H1 (cell line): ENCODE results near the gene UBE2E1. TPM values are rescaled to one million over a fixed set of nuclear protein-coding genes. Genes with fewer than 3 reads are reported as not detected.

Experiments used
- CTCF ChIA-PET: fragments of 300-600 bp; sonication (Branson Sonifier 250); formaldehyde crosslinking; loops from one replicate; lab custom pipeline; 2021; ENCODE audit not compliant: partially characterized antibody; lab: Charles Lee
- POLR2A ChIA-PET: fragments of 300-600 bp; sonication (Branson Sonifier 250); formaldehyde crosslinking; loops from one replicate; lab custom pipeline; 2021; ENCODE audit warnings: inconsistent platforms; ENCODE audit not compliant: partially characterized antibody; lab: Charles Lee
- DNase-seq, 2 experiments: peaks; one replicate each; pipeline versions ENCODE4 v3.0.0 to v3.0.0-alpha.2; 2010 to 2022; ENCODE audit warnings: low spot score in 2 of 2, low read depth in 1 of 2, mixed read lengths in 1 of 2
- FAIRE-seq: peaks from 2 replicates; lab custom pipeline; 2011; peaks lifted over from hg19 to GRCh38; lab: Jason Lieb, UNC
- H2AFZ ChIP-seq: 2 replicates; pipeline ENCODE4 v1.8.1; 2012; ENCODE audit warnings: low read length, inconsistent platforms
- H2AK5ac ChIP-seq: 2 replicates; pipeline ENCODE4 v1.6.1; 2013; ENCODE audit warnings: low read depth, low read length
- H2BK120ac ChIP-seq: replicated peaks from 2 replicates; pipeline ENCODE3; 2013; ENCODE audit warnings: low read depth, low read length, inconsistent platforms
- H2BK12ac ChIP-seq: 2 replicates; pipeline ENCODE4 v1.6.1; 2013; ENCODE audit warnings: low read depth, low read length
- H2BK15ac ChIP-seq: 2 replicates; pipeline ENCODE4 v1.6.1; 2013; ENCODE audit warnings: low read length
- H2BK20ac ChIP-seq: 2 replicates; pipeline ENCODE4 v1.6.1; 2013; ENCODE audit warnings: low read length
- H2BK5ac ChIP-seq: 2 replicates; pipeline ENCODE4 v1.6.1; 2013; ENCODE audit warnings: low read depth, low read length
- H3K14ac ChIP-seq: 2 replicates; pipeline ENCODE4 v1.6.1; 2013; ENCODE audit warnings: inconsistent platforms; ENCODE audit not compliant: insufficient read length
- H3K18ac ChIP-seq: 2 replicates; pipeline ENCODE4 v1.6.1; 2013; ENCODE audit warnings: low read length; ENCODE audit errors: extremely low read depth
- H3K23ac ChIP-seq: 2 replicates; pipeline ENCODE4 v1.6.1; 2013; ENCODE audit warnings: inconsistent platforms; ENCODE audit not compliant: insufficient read length
- H3K23me2 ChIP-seq: 2 replicates; pipeline ENCODE4 v1.6.1; 2013; ENCODE audit warnings: low read depth, low read length
- H3K27ac ChIP-seq: 2 replicates; pipeline ENCODE4 v1.6.1; 2011; ENCODE audit warnings: low read depth, low read length, inconsistent platforms
- H3K27me3 ChIP-seq, 4 experiments: replicated peaks in 1 of 4; 1 replicate in 1 of 4; 2 replicates in 3 of 4; pipeline versions ENCODE4 v1.6.1 to v1.8.1; 2011 to 2013; ENCODE audit warnings: low read length in 3 of 4, mild to moderate bottlenecking in 3 of 4, inconsistent platforms in 2 of 4, mixed read lengths in 2 of 4, moderate library complexity in 1 of 4; ENCODE audit not compliant: control insufficient read depth in 3 of 4, insufficient read depth in 3 of 4; ENCODE audit errors: extremely low read depth in 1 of 4
- H3K36me3 ChIP-seq, 4 experiments: 2 replicates each; pipeline versions ENCODE4 v1.6.1 to v1.8.1; 2011 to 2013; ENCODE audit warnings: mild to moderate bottlenecking in 4 of 4, low read length in 3 of 4, moderate library complexity in 2 of 4, control low read depth in 1 of 4, inconsistent platforms in 1 of 4; ENCODE audit not compliant: insufficient read depth in 4 of 4, control insufficient read depth in 2 of 4
- H3K4ac ChIP-seq: replicated peaks from 2 replicates; pipeline ENCODE3; 2013; ENCODE audit warnings: low read length, low read depth, mixed read lengths, inconsistent platforms; ENCODE audit not compliant: insufficient read length
- H3K4me1 ChIP-seq, 4 experiments: replicated peaks in 1 of 4; 1 replicate in 1 of 4; 2 replicates in 3 of 4; pipeline versions ENCODE4 v1.6.1 to v1.8.1; 2011 to 2013; ENCODE audit warnings: low read length in 3 of 4, inconsistent platforms in 2 of 4, mixed read lengths in 1 of 4; ENCODE audit not compliant: insufficient read depth in 4 of 4, control insufficient read depth in 3 of 4
- H3K4me2 ChIP-seq, 2 experiments: 2 replicates each; pipeline versions ENCODE4 v1.6.1 to v1.8.1; 2011 to 2013; ENCODE audit warnings: low read depth in 2 of 2, low read length in 2 of 2, control low read depth in 1 of 2, inconsistent platforms in 1 of 2, mild to moderate bottlenecking in 1 of 2; ENCODE audit not compliant: insufficient read depth in 1 of 2
- H3K4me3 ChIP-seq, 4 experiments: fragments of 200-600, 300-600 bp in 1 of 4; sonication (generic), shearing (Covaris generic), sonication (Bioruptor Twin) in 1 of 4; 2 replicates each; pipeline versions ENCODE4 v1.5.1 to v1.8.1; 2011 to 2016; ENCODE audit warnings: low read length in 4 of 4, low read depth in 3 of 4, control low read depth in 2 of 4, inconsistent platforms in 2 of 4, mild to moderate bottlenecking in 2 of 4, mixed read lengths in 1 of 4, moderate library complexity in 1 of 4; ENCODE audit not compliant: insufficient read depth in 2 of 4; ENCODE audit errors: extremely low read depth in 1 of 4
- H3K56ac ChIP-seq: replicated peaks from 2 replicates; pipeline ENCODE3; 2013; ENCODE audit warnings: low read depth, mild to moderate bottlenecking, mixed read lengths, low read length, inconsistent platforms; ENCODE audit not compliant: insufficient read length
- H3K79me1 ChIP-seq: 2 replicates; pipeline ENCODE4 v1.6.1; 2013; ENCODE audit warnings: low read depth, low read length, control low read depth
- H3K79me2 ChIP-seq, 2 experiments: 2 replicates each; pipeline versions ENCODE4 v1.6.1 to v1.8.1; 2012 to 2013; ENCODE audit warnings: low read length in 2 of 2, mild to moderate bottlenecking in 2 of 2, inconsistent platforms in 1 of 2; ENCODE audit not compliant: insufficient read depth in 2 of 2, control insufficient read depth in 1 of 2
- H3K9ac ChIP-seq, 4 experiments: replicated peaks in 1 of 4; 1 replicate in 1 of 4; 2 replicates in 3 of 4; pipeline versions ENCODE4 v1.6.1 to v1.8.1; 2011 to 2013; ENCODE audit warnings: low read depth in 3 of 4, low read length in 3 of 4, control low read depth in 2 of 4, mild to moderate bottlenecking in 2 of 4, moderate library complexity in 2 of 4, inconsistent platforms in 1 of 4; ENCODE audit errors: extremely low read depth in 1 of 4
- H3K9me3 ChIP-seq, 2 experiments: 2 replicates each; pipeline versions ENCODE4 v1.6.1 to v1.8.1; 2012 to 2013; ENCODE audit warnings: mild to moderate bottlenecking in 2 of 2, moderate library complexity in 2 of 2, control low read depth in 1 of 2, inconsistent platforms in 1 of 2, low read depth in 1 of 2, low read length in 1 of 2, mixed read lengths in 1 of 2; ENCODE audit not compliant: insufficient read depth in 2 of 2
- H4K20me1 ChIP-seq, 2 experiments: replicated peaks in 1 of 2; 2 replicates each; pipeline versions ENCODE3 to v1.8.1; 2011 to 2013; ENCODE audit warnings: inconsistent platforms in 2 of 2, low read length in 2 of 2, mild to moderate bottlenecking in 1 of 2; ENCODE audit not compliant: insufficient read depth in 2 of 2, control insufficient read depth in 1 of 2
- H4K5ac ChIP-seq: 2 replicates; pipeline ENCODE4 v1.6.1; 2013; ENCODE audit warnings: low read length, low read depth, mixed read lengths, inconsistent platforms; ENCODE audit not compliant: insufficient read length
- H4K8ac ChIP-seq: 2 replicates; pipeline ENCODE4 v1.8.0; 2013; ENCODE audit warnings: mild to moderate bottlenecking, moderate library complexity, low read length, inconsistent platforms; ENCODE audit not compliant: insufficient read depth; ENCODE audit errors: extremely low read depth
- H4K91ac ChIP-seq: replicated peaks from 2 replicates; pipeline ENCODE3; 2013; ENCODE audit warnings: low read length, mixed read lengths, inconsistent platforms; ENCODE audit not compliant: insufficient read length
- TAF7 ChIP-seq: optimal IDR thresholded peaks from 2 replicates; pipeline ENCODE3; 2011; ENCODE audit warnings: low read depth, mild to moderate bottlenecking, inconsistent platforms, low read length, moderate library complexity, borderline replicate concordance
- WGBS, 2 experiments: shearing (Covaris generic) in 1 of 2; methylation state at CpG; one replicate each; pipeline versions ENCODE4 v1.1.6 to v1.1.7; 2013 to 2015; ENCODE audit warnings: low lambda C conversion rate in 2 of 2, mixed read lengths in 2 of 2, inconsistent platforms in 1 of 2, low coverage in 1 of 2, missing lambda C conversion rate in 1 of 2; ENCODE audit not compliant: insufficient replicate concordance in 2 of 2, insufficient coverage in 1 of 2, insufficient read length in 1 of 2; ENCODE audit errors: extremely low coverage in 1 of 2, missing lambda C conversion rate in 1 of 2; 5-methylcytosine and 5-hydroxymethylcytosine counted together
- polyA plus RNA-seq, 7 experiments: library from polyadenylated mRNA; depleted of rRNA in 3 of 7; stranded (reverse) in 5 of 7; unstranded in 2 of 7; fragments of >200 nt in 5 of 7; fragments of 200-250 nt in 2 of 7; gene quantifications; 1 replicate in 5 of 7; 2 replicates in 1 of 7; 4 replicates in 1 of 7; pipeline versions ENCODE4 v1.2.1 to v1.2.3, GENCODE V29; 2011 to 2013; ENCODE audit warnings: missing spikeins in 2 of 7, mixed read lengths in 2 of 7
- total RNA-seq: library from RNA; stranded (reverse); fragmentation: NEBNext Ultra II Directional; extraction: Animal tissue kit (Norgen Biotek cat#: 25700); gene quantifications from 2 replicates; pipeline ENCODE4 v1.2.1, GENCODE V29; 2021

Gene UBE2E1
- total and polyA plus RNA-seq, 2 of the 8 experiments (the other 6 are each of a cell fraction or from before 2014, with no cell fraction given) = 109 to 141 TPM

DNA sequence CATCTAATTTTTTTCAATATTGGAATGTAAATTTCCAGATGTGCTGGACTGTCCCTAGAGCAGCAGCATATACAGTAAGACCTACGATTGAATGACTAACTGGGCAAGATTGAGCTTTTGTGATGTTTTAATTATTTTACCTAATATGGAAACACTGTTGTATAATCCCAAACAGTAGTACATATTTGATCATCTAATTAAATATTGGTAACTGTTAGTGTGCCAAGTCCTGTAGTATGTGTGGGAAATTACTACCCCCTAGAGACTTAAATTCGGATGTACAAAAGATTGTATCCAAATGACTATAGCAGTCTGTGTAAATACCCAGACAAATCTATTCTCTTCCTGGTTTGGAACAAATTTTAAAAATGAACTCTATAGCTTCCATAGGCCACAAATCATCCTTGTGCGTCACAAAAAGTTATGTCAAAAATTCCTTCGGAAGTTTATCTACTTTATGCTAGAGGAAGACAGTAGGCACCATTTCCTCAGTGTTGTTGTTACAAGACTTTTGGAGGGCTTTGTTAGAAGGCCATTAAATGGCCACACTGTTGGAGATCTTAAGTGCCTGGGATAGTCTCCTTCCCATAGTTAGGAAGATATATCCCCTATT, 69.5 kb downstream of the UBE2E1 start:
- Histone ChIP-seq H4K8ac (no peak overlapping the region), H2AK5ac (no peak overlapping the region), H3K79me1 (no peaks in the 10 kb centered on the region; the same call in 1 of the 2 replicates), H3K18ac (no peak overlapping the region), H3K23ac (no peak overlapping the region), H3K14ac (no peak overlapping the region), H4K91ac (no peak overlapping the region), H4K5ac (no peak overlapping the region), H3K4me1 (no peaks in the 10 kb centered on the region; a peak in 2 of 7 replicates), H2BK120ac (no peak overlapping the region), H3K23me2 (no peaks in the 10 kb centered on the region), H3K4me2 (no peak overlapping the region), H2BK20ac (no peak overlapping the region), H2BK12ac (no peak overlapping the region), H2BK15ac (no peak overlapping the region), H2BK5ac (no peak overlapping the region), H3K27me3 (peaks cover 0 to 1% (median 0%) of the 10 kb centered on the region in 4 experiments; a peak in 1 of 7 replicates), H4K20me1 (peaks cover 0 to 10% of the 10 kb centered on the region in 2 experiments), H3K56ac (no peak overlapping the region), H3K79me2 (peaks cover 3 to 63% of the 10 kb centered on the region in 2 experiments), H3K4ac (no peak overlapping the region), H2AFZ (no peak overlapping the region), H3K36me3 (peaks cover 0 to 20% (median 8%) of the 10 kb centered on the region in 4 experiments; a peak in 5 of 8 replicates), H3K4me3 (no peak overlapping the region), H3K9me3 (peaks cover 9 to 12% of the 10 kb centered on the region in 2 experiments; a peak in 3 of 4 replicates), H3K27ac (no peak overlapping the region), H3K9ac (no peak overlapping the region)
- ChIA-PET CTCF (interaction anchor here (0.7 to 5.5 kb wide), 5 partner anchors 9 to 48 kb away, joined by 3 to 34 read pairs (median 8); no protein-coding TSS in a partner anchor), POLR2A (interaction anchor here (0.9 to 3.3 kb wide), 2 partner anchors 19 to 42 kb away, joined by 3 to 14 read pairs; partner anchors contain the start of genes NKIRAS1 and RPL15)
- DNase-seq = no peak
- FAIRE-seq = no peak
- no peak for TF ChIP-seq TAF7
- 80% methylated on average over 4 of the region's 4 CpGs; no CpG with 5 or more reads in 1 of the 2 experiments for WGBS, 2 experiments
